HG02852 (cell line): ENCODE measurements around the gene WNT2B.

Source experiments
- ATAC-seq: cut with Tn5 transposase; IDR thresholded peaks from one replicate; pipeline ENCODE4 v1.9.1; 2021; ENCODE audit warnings: mild to moderate bottlenecking, moderate library complexity; ENCODE audit not compliant: unreplicated experiment

Gene WNT2B

DNA sequence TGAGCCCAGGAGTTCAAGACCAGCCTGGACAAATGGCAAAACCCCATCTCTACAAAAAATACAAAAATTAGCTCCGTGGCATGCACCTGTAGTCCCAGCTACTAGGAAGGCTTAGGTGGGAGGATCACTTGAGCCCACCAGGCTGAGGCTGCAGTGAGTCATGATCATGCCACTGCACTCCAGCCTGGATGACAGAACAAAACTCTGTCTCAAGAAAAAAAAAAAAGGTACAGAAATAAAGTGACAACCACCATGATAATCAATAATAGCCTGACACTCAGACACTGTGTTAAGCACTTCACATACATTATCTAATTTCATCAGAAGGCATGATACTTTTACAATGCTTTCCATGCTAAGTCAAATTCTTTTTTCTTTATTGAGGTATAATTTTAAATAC, 57.0 kb downstream of the WNT2B start:
- no peak for ATAC-seq

DNA sequence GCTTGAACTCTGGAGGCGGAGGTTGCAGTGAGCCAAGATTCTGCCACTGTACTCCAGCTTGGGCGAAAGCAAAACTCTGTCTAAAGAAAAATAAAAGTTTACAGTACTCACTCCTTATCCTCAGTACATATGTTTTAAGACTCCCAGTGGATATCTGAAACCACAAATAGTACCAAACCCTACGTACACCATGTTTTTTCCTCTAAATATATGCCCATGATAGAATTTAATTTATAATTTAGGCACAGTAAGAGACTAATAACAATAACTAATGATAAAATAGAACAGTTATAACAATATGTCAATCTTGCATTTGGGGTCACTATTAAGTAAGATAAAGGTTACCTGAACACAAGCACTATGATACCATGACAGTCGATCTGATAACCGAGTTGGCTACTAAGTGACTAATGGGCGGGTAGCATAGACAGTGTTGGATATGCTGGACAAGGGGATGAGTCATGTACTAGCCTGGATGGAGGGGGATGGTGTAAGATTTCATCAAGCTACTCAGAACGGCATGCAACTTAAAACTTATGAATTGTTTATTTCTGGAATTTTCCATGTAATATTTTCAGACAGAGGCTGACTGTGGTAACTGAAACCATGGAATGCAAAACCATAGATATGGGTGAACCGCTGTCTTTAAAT, 66.5 kb downstream of the WNT2B start:
- no peak for ATAC-seq

DNA sequence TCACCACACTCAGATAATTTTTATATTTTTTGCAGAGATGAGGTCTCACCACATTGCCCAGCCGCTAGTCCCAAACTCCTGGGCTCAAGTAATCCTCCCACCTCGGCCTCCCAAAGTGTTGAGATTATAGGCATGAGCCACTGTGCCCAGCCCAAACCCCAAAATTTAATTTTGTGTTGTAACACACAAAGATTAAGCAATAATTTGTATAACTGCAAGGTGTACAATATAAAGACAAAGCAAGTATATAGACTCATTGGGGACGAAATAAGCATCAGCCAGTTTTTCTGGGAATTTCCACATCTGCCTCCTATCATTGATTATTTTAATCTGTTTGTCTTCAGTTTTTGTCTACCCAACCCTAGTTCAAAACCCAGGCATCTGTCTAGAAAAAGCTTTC, 67.5 kb downstream of the WNT2B start:
- ATAC-seq: no peak
